KMS-11 (cell line): Measurements from ENCODE around the gene C15orf62.

Source experiments
- H2AFZ ChIP-seq: fragments of 200-600 bp; sonication (generic); 2 replicates; pipeline ENCODE4 v1.6.1; 2016; ENCODE audit warnings: antibody characterized with exemption, mixed run types, low read depth
- H3K27ac ChIP-seq: fragments of 200-600 bp; sonication (generic); 2 replicates; pipeline ENCODE4 v1.6.1; 2016; ENCODE audit warnings: mild to moderate bottlenecking, mixed run types
- H3K27me3 ChIP-seq: fragments of 200-600 bp; sonication (generic); 2 replicates; pipeline ENCODE4 v1.6.1; 2017; ENCODE audit warnings: mild to moderate bottlenecking, low read depth, mixed run types, moderate library complexity; ENCODE audit not compliant: insufficient read depth
- H3K36me3 ChIP-seq: fragments of 200-600 bp; sonication (generic); 2 replicates; pipeline ENCODE4 v1.6.1; 2017; ENCODE audit warnings: mild to moderate bottlenecking, mixed run types; ENCODE audit not compliant: insufficient read depth
- H3K4me1 ChIP-seq: fragments of 200-600 bp; sonication (generic); 2 replicates; pipeline ENCODE4 v1.6.1; 2016; ENCODE audit warnings: mild to moderate bottlenecking, low read depth, mixed run types; ENCODE audit not compliant: poor library complexity, severe bottlenecking
- H3K4me2 ChIP-seq: fragments of 200-600 bp; sonication (generic); 2 replicates; pipeline ENCODE4 v1.7.0; 2016; ENCODE audit warnings: mild to moderate bottlenecking, mixed run types
- H3K4me3 ChIP-seq: fragments of 200-600 bp; sonication (generic); IDR thresholded peaks from 2 replicates; pipeline ENCODE4 v1.6.1; 2017; ENCODE audit warnings: low read depth, low read length, mixed read lengths; ENCODE audit not compliant: insufficient read depth
- H3K79me2 ChIP-seq: fragments of 200-600 bp; sonication (generic); 2 replicates; pipeline ENCODE4 v1.6.1; 2016; ENCODE audit warnings: low read depth, mixed run types; ENCODE audit not compliant: insufficient read depth
- H3K9ac ChIP-seq: fragments of 200-600 bp; sonication (generic); 2 replicates; pipeline ENCODE4 v1.6.1; 2016; ENCODE audit warnings: mild to moderate bottlenecking, mixed run types
- H4K20me1 ChIP-seq: fragments of 200-600 bp; sonication (generic); 2 replicates; pipeline ENCODE4 v1.6.1; 2016; ENCODE audit warnings: mild to moderate bottlenecking, mixed run types; ENCODE audit not compliant: insufficient read depth
- CTCF ChIP-seq: fragments of 200-600 bp; sonication (generic); conservative IDR thresholded peaks from 2 replicates; pipeline ENCODE4 v1.6.1; 2017; ENCODE audit warnings: low read depth, mild to moderate bottlenecking, antibody characterized with exemption, low read length, moderate library complexity, mixed read lengths

The C15orf62 gene

GRCh38 chr15:40789999-40790398 lies 20.2 kb downstream of the C15orf62 start:
- no peak for TF ChIP-seq CTCF
- H3K9ac ChIP-seq: no peak overlapping the region

GRCh38 chr15:40790718-40791117 lies 20.9 kb downstream of the C15orf62 start:
- Histone ChIP-seq H4K20me1 (no peaks in the 10 kb centered on the region), H3K4me3 (no peak overlapping the region), H3K27me3 (no peaks in the 10 kb centered on the region), H3K4me2 (no peak overlapping the region), H3K36me3 (no peaks in the 10 kb centered on the region), H3K79me2 (no peaks in the 10 kb centered on the region), H3K4me1 (peaks cover 40% of the 10 kb centered on the region), H2AFZ (no peak overlapping the region), H3K9ac (no peak overlapping the region), H3K27ac (no peak overlapping the region)
- TF ChIP-seq CTCF: no peak

More at GRCh38 chr15:40789999-40790398, 20.2 kb downstream of the C15orf62 start:
- Histone ChIP-seq H3K4me3 (no peak overlapping the region), H4K20me1 (no peaks in the 10 kb centered on the region), H2AFZ (no peak overlapping the region), H3K36me3 (no peaks in the 10 kb centered on the region), H3K4me1 (peaks cover 47% of the 10 kb centered on the region), H3K27ac (no peak overlapping the region), H3K79me2 (no peaks in the 10 kb centered on the region), H3K27me3 (no peaks in the 10 kb centered on the region), H3K4me2 (no peak overlapping the region)

DNA sequence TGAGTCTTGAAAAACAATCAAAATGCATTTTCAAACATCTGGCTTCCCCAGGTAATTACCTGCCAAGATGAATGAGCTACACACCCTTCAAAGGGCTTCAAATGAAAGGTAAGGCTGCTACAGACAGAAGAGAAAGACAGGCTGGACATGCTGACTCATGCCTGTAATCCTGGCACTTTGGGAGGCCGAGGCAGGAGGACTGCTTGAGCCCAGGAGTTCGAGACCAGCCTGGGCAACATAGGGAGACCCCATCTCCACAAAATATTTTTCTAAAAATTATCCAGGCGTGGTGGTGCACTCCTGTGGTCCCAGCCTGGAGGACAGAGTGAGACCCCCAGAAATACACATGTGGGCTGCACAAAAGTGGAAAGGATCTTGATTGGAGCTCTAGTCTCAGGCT lies 22.6 kb downstream of the C15orf62 start:
- Histone ChIP-seq H3K27me3 (no peaks in the 10 kb centered on the region), H3K4me2 (no peak overlapping the region), H3K9ac (no peak overlapping the region), H3K4me1 (peaks cover 23% of the 10 kb centered on the region), H3K27ac (no peak overlapping the region), H3K4me3 (no peak overlapping the region), H2AFZ (no peak overlapping the region), H3K36me3 (no peaks in the 10 kb centered on the region), H4K20me1 (no peaks in the 10 kb centered on the region), H3K79me2 (no peaks in the 10 kb centered on the region; the same call in 1 of the 2 replicates)
- no peak for TF ChIP-seq CTCF

GRCh38 chr15:40793216-40793989 lies 23.6 kb downstream of the C15orf62 start:
- peaks cover 13% of the 10 kb centered on the region for H3K4me1 ChIP-seq
- H3K9ac ChIP-seq: no peak overlapping the region
- H3K4me2 ChIP-seq: no peak overlapping the region
- no peaks in the 10 kb centered on the region for H3K27me3 ChIP-seq
- no peaks in the 10 kb centered on the region; the same call in 1 of the 2 replicates for H3K79me2 ChIP-seq
- H4K20me1 ChIP-seq: no peaks in the 10 kb centered on the region
- no peaks in the 10 kb centered on the region for H3K36me3 ChIP-seq
- H3K27ac ChIP-seq: no peak overlapping the region
- no peak overlapping the region for H2AFZ ChIP-seq
- no peak for TF ChIP-seq CTCF
- no peak overlapping the region for H3K4me3 ChIP-seq
